ENCODE measurements around the gene HLX.

The HLX gene, protein sequence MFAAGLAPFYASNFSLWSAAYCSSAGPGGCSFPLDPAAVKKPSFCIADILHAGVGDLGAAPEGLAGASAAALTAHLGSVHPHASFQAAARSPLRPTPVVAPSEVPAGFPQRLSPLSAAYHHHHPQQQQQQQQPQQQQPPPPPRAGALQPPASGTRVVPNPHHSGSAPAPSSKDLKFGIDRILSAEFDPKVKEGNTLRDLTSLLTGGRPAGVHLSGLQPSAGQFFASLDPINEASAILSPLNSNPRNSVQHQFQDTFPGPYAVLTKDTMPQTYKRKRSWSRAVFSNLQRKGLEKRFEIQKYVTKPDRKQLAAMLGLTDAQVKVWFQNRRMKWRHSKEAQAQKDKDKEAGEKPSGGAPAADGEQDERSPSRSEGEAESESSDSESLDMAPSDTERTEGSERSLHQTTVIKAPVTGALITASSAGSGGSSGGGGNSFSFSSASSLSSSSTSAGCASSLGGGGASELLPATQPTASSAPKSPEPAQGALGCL
- total RNA-seq = 0 to 0.18 (median 0) reads per million in 4 experiments

DNA sequence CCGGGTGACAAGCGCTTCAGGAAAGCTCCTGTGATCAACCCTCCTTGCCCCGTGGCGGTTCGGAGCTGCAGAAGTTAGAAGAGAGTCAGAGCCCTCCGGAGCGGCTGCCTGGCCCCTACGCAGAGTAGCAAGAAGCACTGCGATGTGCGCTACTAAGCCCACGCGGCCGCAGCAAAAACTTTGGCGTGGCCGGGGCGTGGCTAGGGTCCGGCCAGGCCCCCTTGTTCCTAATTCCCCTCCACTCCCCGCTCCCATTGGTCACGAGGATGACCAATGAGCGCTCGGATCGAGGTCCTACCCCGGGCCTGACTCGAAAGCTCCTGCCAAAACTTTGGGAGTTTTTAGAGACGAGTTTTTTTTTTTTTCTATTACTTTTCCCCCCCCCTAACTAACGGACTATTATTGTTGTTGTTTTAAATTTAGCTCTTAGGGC is at the start of gene HLX:
Gene HLX (plus strand): TSS at position 368 of the 433 bp plus-strand sequence. CDS start 415 bp downstream, outside the sequence.
- DNase-seq = no peak

DNA sequence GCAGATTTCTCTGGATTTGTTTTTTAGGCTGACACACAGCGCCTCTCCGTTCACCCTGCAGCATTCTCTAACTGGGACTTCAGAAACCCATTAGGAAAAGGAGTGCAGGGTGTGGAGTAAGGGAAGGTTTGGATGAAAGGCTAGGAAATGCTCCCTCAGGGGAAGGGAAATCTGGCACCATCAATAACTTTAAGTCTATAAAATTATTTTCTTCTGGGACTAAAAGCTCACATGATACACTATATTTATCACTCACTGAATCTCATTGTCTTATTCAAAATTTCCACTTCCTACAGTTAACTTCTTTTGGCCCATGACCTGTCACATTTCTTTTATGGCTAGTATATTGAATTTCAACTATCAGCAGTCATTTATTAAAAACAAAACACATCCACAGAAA is 45.8 kb upstream of the HLX start:
- DNase-seq = no peak

GRCh38 chr1:220834155-220834870 is 44.9 kb upstream of the HLX start:
- no peak for DNase-seq

DNA sequence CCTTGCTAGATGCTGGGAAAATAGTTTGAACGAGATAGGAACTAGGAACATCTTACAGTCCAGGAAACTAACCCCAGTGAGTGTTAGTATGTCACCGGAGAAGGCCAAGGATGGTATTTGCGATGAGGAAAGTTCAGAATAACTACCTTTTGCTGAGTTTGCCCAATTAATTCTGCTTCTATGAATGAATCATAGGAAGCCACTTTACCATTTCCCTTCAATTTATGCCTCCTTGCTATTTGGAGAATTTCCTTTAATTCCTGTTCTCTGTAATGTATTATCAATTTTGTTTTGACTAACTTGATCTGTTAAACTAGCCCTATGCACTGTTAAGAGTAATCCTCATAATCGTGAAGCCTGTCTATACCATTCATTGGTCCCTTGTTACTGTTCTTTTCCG is 40.7 kb upstream of the HLX start:
- no peak for DNase-seq

DNA sequence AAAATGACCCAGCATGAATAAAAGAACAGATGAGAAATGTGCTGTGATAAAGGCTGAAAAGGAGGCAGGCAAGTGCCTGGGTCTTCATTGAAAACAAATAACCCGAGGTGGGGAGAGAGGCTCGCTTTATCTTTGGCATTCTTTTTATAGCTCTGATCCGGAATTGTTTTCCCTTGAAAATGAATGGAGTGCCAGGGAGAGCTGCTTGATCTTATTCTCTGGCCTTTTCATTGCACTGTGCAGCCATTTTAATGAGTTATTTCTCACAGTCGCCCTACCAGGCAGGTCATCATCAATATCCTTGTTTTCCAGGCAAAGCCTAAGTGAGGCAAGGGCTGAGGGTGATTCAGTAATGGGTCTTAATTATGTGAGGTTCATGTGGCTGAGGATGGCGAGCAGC is 39.8 kb upstream of the HLX start:
- DNase-seq = no peak

DNA sequence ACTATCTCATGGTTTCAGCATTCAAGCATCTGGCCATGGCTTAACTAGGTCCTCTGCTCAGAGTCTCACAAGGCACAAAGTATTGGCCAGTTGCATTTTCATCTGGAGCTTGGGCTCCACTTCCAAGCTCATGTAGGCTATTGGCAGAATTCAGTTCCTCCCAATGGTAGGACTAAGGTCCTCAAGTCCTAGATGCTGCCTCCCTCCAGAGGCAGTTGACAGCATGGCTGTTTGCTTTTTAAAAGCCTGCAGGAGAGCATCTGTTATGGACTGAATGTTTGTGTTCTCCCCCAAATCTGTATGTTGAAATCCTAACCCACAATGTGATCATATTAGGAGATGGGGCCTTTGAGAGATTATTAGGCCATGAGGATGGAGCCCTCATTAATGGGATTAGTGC is 38.0 kb upstream of the HLX start:
- no peak for DNase-seq

GRCh38 chr1:220843481-220844011 is 35.7 kb upstream of the HLX start:
- DNase-seq = no peak

- DNase-seq = no peak
Observed at GRCh38 chr1:220852408-220852807, 26.8 kb upstream of the HLX start.

GRCh38 chr1:220872296-220872695 is 6.9 kb upstream of the HLX start:
- DNase-seq = no peak

DNA sequence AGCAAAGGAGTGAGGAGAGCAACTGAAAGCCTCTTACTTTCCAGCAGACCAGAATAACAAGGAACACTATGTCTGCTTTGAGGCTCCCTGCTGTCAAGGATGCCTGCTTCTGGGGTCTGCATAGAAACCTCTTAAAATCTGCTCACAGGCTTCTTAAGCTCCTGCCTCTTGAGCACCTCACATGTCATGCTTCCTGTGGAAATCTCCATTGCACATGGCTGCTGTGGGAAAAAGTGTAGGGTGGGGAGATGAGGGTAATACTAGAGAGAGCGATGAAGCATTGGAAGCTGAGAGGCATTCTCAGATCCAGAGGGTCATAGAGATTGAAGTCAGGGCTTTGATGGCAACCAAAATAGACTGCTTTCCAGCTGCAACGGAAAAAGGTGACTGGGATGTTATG is 6.2 kb upstream of the HLX start:
- DNase-seq = no peak

GRCh38 chr1:220873868-220874655 is 5.2 kb upstream of the HLX start:
- DNase-seq = no peak

DNA sequence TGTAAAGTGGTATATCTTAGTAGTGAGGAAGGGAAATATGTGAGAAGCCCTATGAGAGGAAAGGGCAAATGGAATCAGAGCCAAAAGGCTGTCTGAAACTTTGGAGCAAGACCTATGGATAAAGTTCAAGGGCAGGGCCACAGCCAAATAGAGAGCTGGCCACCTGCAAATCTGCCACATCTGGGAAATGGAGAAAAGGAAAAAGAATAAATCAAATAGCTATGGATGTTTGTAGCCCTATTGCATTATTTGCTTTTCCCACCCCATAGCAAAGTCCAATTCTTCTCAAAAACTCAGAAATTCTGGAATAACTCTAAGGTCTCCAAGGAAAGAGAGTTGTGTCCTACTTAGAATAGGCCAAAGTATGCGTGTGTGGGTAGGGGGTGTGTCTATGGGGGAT is 4.0 kb upstream of the HLX start:
- DNase-seq = no peak

DNA sequence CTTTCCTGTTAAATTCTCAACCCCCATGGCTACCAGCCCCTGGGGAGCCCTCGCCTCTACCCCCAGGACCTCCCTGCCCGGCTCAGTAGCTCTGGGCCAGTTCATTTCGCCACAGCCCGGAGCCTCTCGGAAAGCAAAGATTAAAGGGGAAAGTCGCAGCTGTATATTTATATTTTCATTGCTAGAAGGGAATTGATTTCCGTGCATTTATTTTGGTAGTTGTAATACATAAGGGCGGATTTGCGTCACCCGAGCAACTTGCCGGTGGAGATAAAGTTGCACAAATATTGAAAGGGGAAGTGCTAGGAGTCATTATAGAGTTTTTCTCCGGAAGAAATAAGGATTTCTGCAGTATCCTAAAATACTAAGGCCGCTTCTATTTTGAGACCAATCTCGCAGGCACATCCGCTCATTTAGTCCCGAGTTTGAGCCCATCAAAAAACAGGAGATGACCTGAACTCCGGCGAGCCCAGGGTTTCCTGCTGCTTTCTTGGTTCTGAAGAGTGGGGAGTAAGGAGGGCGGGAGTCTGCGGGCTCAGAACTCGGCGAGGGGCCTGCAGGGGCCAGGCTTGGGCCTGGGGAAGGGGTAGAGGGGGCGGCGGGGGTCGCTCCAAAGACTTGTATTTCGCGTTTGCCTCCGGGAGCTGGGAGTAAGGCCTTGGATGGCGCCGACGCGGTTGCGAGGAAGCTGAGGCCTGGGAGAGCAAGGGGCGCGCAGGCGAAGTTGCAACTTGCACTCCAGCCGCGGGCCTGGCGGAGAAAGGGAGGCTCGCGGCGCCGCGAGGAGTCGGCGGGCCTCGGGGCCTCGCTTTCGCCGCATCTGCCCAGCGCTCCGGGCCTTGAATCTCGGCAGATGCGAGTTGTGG is 2.5 kb upstream of the HLX start:
- no peak for DNase-seq

- DNase-seq = no peak
Observed at GRCh38 chr1:220877377-220878095, 1.7 kb upstream of the HLX start.

- no peak for DNase-seq
Observed at GRCh38 chr1:220878191-220879075, 810 bp upstream of the HLX start.

DNA sequence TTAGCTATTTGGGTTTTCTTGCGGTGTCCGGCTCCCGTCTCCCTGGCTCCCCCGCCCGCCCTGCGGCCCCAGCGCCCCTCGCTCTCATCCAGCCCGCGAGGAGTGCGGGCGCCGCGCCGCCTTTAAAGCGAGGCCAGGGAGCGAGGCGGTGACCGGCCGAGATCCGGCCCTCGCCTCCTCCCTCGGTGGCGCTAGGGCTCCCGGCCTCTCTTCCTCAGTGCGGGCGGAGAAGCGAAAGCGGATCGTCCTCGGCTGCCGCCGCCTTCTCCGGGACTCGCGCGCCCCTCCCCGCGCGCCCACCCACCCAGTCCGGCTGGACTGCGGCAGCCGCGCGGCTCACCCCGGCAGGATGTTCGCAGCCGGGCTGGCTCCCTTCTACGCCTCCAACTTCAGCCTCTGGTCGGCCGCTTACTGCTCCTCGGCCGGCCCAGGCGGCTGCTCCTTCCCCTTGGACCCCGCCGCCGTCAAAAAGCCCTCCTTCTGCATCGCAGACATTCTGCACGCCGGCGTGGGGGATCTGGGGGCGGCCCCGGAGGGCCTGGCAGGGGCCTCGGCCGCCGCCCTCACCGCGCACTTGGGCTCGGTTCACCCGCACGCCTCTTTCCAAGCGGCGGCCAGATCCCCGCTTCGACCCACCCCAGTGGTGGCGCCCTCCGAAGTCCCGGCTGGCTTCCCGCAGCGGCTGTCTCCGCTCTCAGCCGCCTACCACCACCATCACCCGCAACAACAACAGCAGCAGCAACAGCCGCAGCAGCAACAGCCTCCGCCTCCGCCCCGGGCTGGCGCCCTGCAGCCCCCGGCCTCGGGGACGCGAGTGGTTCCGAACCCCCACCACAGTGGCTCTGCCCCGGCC is 492 bp downstream of the HLX start:
- DNase-seq = no peak

DNA sequence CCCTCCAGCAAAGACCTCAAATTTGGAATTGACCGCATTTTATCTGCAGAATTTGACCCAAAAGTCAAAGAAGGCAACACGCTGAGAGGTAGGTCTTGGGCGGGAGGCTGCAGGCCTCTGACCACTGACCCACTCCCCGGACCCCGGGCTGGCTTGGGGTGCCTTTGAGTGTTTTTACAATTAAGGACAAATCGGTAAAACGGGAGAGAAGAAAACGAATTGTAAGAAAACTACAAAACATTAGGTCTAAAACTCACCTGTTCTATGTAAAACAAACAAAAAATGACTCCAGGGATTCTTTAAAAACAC is 1.1 kb downstream of the HLX start:
- no peak for DNase-seq

GRCh38 chr1:220880726-220881506 is 1.7 kb downstream of the HLX start:
- DNase-seq = no peak
